HEK293 (cell line): ENCODE measurements around the gene PRMT7.

ENCODE experiments used
- CTCF ChIA-PET: fragments of 350-600 bp; formaldehyde crosslinking; extraction: SDS; loops from one replicate; lab custom pipeline; 2021; ENCODE audit warnings: antibody characterized with exemption; lab: Yijun Ruan, JAX
- POLR2A ChIA-PET: fragments of 300-600 bp; formaldehyde crosslinking; extraction: SDS; loops from one replicate; lab custom pipeline; 2020; ENCODE audit warnings: antibody characterized with exemption, inconsistent platforms; lab: Yijun Ruan, JAX
- H3K27ac ChIP-seq: fragments of 200-500 bp; sonication (Bioruptor generic); 2 replicates; pipeline ENCODE4 v1.5.1; 2014; ENCODE audit warnings: low read depth, low read length, control low read depth, inconsistent platforms; ENCODE audit errors: extremely low read depth
- H3K36me3 ChIP-seq, 2 experiments: fragments of 200-500 bp in 1 of 2; sonication (Bioruptor generic) in 1 of 2; 1 replicate in 1 of 2; 2 replicates in 1 of 2; pipeline ENCODE4 v1.5.1; 2014 to 2017; ENCODE audit warnings: inconsistent platforms in 2 of 2, low read length in 2 of 2; ENCODE audit not compliant: control insufficient read depth in 2 of 2, insufficient read depth in 1 of 2
- H3K4me1 ChIP-seq: fragments of 200-500 bp; sonication (Bioruptor generic); 2 replicates; pipeline ENCODE4 v1.5.1; 2014; ENCODE audit warnings: mild to moderate bottlenecking, low read length, inconsistent platforms; ENCODE audit not compliant: control insufficient read depth, insufficient read depth
- H3K4me3 ChIP-seq: 2 replicates; pipeline ENCODE4 v1.5.1; 2011; ENCODE audit warnings: low read depth, mild to moderate bottlenecking, control low read depth, low read length, moderate library complexity
- H3K9me3 ChIP-seq: fragments of 200-500 bp; sonication (Bioruptor generic); 2 replicates; pipeline ENCODE4 v1.5.1; 2014; ENCODE audit warnings: low read depth, low read length, inconsistent platforms; ENCODE audit not compliant: control insufficient read depth, insufficient read depth
- BCL6B ChIP-seq: fragments of 450-650 bp; formaldehyde crosslinking; IDR thresholded peaks from 2 replicates; pipeline ENCODE4 v1.5.1; 2017; ENCODE audit warnings: missing biosample characterization, missing genetic modification characterization
- FEZF1 ChIP-seq: fragments of 450-650 bp; formaldehyde crosslinking; IDR thresholded peaks from 2 replicates; pipeline ENCODE4 v1.5.1; 2016; ENCODE audit warnings: missing biosample characterization, missing genetic modification characterization
- GLIS1 ChIP-seq: fragments of 450-650 bp; formaldehyde crosslinking; IDR thresholded peaks from 2 replicates; pipeline ENCODE4 v1.5.1; 2016; ENCODE audit warnings: missing biosample characterization, missing genetic modification characterization
- GLIS2 ChIP-seq: fragments of 450-650 bp; formaldehyde crosslinking; IDR thresholded peaks from 2 replicates; pipeline ENCODE4 v1.5.1; 2016; ENCODE audit warnings: missing biosample characterization, missing genetic modification characterization
- KLF17 ChIP-seq: fragments of 450-650 bp; formaldehyde crosslinking; IDR thresholded peaks from 2 replicates; pipeline ENCODE4 v1.5.1; 2016; ENCODE audit warnings: missing biosample characterization, missing genetic modification characterization
- SETDB1 ChIP-seq: IDR thresholded peaks from one replicate; pipeline ENCODE4 v1.6.1; 2017; ENCODE audit warnings: mild to moderate bottlenecking, low read length, moderate library complexity, mixed read lengths; ENCODE audit not compliant: insufficient read length
- ZNF48 ChIP-seq: fragments of 450-650 bp; formaldehyde crosslinking; IDR thresholded peaks from 2 replicates; pipeline ENCODE4 v1.5.1; 2016; ENCODE audit warnings: missing biosample characterization, missing genetic modification characterization
- ZNF76 ChIP-seq: fragments of 450-650 bp; formaldehyde crosslinking; IDR thresholded peaks from 2 replicates; pipeline ENCODE4; 2016; ENCODE audit warnings: low read depth, missing biosample characterization, missing genetic modification characterization, borderline replicate concordance
- ZSCAN16 ChIP-seq: fragments of 450-650 bp; formaldehyde crosslinking; IDR thresholded peaks from 2 replicates; pipeline ENCODE4 v1.5.1; 2016; ENCODE audit warnings: missing biosample characterization, missing genetic modification characterization
- TF ChIP-seq, protein P1 (sequence below): fragments of 450-650 bp; formaldehyde crosslinking; IDR thresholded peaks from 2 replicates; pipeline ENCODE4 v1.5.1; 2016; ENCODE audit warnings: missing biosample characterization, missing genetic modification characterization, borderline replicate concordance
- TF ChIP-seq, protein P2 (sequence below): fragments of 450-650 bp; formaldehyde crosslinking; IDR thresholded peaks from 2 replicates; pipeline ENCODE4 v1.5.1; 2016; ENCODE audit warnings: missing biosample characterization, missing genetic modification characterization
- TF ChIP-seq, protein P3 (sequence below): fragments of 450-650 bp; formaldehyde crosslinking; IDR thresholded peaks from 2 replicates; pipeline ENCODE4 v1.5.1; 2016; ENCODE audit warnings: missing biosample characterization, missing genetic modification characterization
- TF ChIP-seq, protein P4 (sequence below): sonication (generic); formaldehyde crosslinking; IDR thresholded peaks from 2 replicates; pipeline ENCODE4 v1.8.1; 2022; ENCODE audit warnings: mild to moderate bottlenecking, moderate library complexity, missing genetic modification reagents
- TF ChIP-seq, protein P5 (sequence below): fragments of 450-650 bp; formaldehyde crosslinking; IDR thresholded peaks from 2 replicates; pipeline ENCODE4 v1.5.1; 2016; ENCODE audit warnings: missing biosample characterization, missing genetic modification characterization, borderline replicate concordance

The PRMT7 gene

GRCh38 chr16:68310774-68311511 lies at the start of gene PRMT7, which contains the start of gene SLC7A6OS (continued):
- TF ChIP-seq, protein P1, sequence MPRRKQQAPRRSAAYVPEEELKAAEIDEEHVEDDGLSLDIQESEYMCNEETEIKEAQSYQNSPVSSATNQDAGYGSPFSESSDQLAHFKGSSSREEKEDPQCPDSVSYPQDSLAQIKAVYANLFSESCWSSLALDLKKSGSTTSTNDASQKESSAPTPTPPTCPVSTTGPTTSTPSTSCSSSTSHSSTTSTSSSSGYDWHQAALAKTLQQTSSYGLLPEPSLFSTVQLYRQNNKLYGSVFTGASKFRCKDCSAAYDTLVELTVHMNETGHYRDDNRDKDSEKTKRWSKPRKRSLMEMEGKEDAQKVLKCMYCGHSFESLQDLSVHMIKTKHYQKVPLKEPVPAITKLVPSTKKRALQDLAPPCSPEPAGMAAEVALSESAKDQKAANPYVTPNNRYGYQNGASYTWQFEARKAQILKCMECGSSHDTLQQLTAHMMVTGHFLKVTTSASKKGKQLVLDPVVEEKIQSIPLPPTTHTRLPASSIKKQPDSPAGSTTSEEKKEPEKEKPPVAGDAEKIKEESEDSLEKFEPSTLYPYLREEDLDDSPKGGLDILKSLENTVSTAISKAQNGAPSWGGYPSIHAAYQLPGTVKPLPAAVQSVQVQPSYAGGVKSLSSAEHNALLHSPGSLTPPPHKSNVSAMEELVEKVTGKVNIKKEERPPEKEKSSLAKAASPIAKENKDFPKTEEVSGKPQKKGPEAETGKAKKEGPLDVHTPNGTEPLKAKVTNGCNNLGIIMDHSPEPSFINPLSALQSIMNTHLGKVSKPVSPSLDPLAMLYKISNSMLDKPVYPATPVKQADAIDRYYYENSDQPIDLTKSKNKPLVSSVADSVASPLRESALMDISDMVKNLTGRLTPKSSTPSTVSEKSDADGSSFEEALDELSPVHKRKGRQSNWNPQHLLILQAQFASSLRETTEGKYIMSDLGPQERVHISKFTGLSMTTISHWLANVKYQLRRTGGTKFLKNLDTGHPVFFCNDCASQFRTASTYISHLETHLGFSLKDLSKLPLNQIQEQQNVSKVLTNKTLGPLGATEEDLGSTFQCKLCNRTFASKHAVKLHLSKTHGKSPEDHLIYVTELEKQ (tag by site-specific recombination) = no peak
- no peak for TF ChIP-seq ZSCAN16 (tag by site-specific recombination)

GRCh38 chr16:68263559-68264127 lies 47.2 kb upstream of the PRMT7 start:
- Histone ChIP-seq H3K36me3 (peaks cover 0 to 17% of the 10 kb centered on the region in 2 experiments; a peak in 2 of 3 replicates), H3K27ac (peak overlapping the region; percentile 87; the same call in 1 of the 2 replicates), H3K9me3 (no peaks in the 10 kb centered on the region), H3K4me3 (peak overlapping the region; percentile 78), H3K4me1 (peaks cover 14% of the 10 kb centered on the region)
- ChIA-PET POLR2A (interaction anchor here (0.9 to 4.5 kb wide), 10 partner anchors 9 to 179 kb away, joined by 3 to 40 read pairs (median 6); partner anchors contain the start of genes NFATC3, PLA2G15, PRMT7 and SLC7A6OS), CTCF (interaction anchor here (0.5 to 8.2 kb wide), 26 partner anchors 9 to 1247 kb away, joined by 3 to 151 read pairs (median 5); partner anchors contain the start of genes NFATC3, PLA2G15, PRMT7 and SLC7A6OS)
- TF ChIP-seq, protein P2, sequence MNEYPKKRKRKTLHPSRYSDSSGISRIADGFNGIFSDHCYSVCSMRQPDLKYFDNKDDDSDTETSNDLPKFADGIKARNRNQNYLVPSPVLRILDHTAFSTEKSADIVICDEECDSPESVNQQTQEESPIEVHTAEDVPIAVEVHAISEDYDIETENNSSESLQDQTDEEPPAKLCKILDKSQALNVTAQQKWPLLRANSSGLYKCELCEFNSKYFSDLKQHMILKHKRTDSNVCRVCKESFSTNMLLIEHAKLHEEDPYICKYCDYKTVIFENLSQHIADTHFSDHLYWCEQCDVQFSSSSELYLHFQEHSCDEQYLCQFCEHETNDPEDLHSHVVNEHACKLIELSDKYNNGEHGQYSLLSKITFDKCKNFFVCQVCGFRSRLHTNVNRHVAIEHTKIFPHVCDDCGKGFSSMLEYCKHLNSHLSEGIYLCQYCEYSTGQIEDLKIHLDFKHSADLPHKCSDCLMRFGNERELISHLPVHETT (tag by site-specific recombination) = no peak
- TF ChIP-seq BCL6B (peak; percentile 56; the same call in 1 of the 2 replicates), ZNF76 (tag by site-specific recombination) (0 out of 2 replicates have a peak, but pooled peaks have one; percentile 16), FEZF1 (tag by site-specific recombination) (peak; percentile 50), GLIS2 (tag by site-specific recombination) (peak; percentile 77), ZNF48 (no peak), KLF17 (tag by site-specific recombination) (0 out of 2 replicates have a peak, but pooled peaks have one; percentile 36), GLIS1 (tag by site-specific recombination) (peak; percentile 67), SETDB1 (no peak)
- TF ChIP-seq, protein P3, sequence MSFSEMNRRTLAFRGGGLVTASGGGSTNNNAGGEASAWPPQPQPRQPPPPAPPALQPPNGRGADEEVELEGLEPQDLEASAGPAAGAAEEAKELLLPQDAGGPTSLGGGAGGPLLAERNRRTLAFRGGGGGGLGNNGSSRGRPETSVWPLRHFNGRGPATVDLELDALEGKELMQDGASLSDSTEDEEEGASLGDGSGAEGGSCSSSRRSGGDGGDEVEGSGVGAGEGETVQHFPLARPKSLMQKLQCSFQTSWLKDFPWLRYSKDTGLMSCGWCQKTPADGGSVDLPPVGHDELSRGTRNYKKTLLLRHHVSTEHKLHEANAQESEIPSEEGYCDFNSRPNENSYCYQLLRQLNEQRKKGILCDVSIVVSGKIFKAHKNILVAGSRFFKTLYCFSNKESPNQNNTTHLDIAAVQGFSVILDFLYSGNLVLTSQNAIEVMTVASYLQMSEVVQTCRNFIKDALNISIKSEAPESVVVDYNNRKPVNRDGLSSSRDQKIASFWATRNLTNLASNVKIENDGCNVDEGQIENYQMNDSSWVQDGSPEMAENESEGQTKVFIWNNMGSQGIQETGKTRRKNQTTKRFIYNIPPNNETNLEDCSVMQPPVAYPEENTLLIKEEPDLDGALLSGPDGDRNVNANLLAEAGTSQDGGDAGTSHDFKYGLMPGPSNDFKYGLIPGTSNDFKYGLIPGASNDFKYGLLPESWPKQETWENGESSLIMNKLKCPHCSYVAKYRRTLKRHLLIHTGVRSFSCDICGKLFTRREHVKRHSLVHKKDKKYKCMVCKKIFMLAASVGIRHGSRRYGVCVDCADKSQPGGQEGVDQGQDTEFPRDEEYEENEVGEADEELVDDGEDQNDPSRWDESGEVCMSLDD (tag by site-specific recombination) = peak; percentile 84
- TF ChIP-seq, protein P4, sequence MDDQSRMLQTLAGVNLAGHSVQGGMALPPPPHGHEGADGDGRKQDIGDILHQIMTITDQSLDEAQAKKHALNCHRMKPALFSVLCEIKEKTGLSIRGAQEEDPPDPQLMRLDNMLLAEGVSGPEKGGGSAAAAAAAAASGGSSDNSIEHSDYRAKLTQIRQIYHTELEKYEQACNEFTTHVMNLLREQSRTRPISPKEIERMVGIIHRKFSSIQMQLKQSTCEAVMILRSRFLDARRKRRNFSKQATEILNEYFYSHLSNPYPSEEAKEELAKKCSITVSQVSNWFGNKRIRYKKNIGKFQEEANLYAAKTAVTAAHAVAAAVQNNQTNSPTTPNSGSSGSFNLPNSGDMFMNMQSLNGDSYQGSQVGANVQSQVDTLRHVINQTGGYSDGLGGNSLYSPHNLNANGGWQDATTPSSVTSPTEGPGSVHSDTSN (CRISPR knock-in tag) = no peak
- TF ChIP-seq, protein P5, sequence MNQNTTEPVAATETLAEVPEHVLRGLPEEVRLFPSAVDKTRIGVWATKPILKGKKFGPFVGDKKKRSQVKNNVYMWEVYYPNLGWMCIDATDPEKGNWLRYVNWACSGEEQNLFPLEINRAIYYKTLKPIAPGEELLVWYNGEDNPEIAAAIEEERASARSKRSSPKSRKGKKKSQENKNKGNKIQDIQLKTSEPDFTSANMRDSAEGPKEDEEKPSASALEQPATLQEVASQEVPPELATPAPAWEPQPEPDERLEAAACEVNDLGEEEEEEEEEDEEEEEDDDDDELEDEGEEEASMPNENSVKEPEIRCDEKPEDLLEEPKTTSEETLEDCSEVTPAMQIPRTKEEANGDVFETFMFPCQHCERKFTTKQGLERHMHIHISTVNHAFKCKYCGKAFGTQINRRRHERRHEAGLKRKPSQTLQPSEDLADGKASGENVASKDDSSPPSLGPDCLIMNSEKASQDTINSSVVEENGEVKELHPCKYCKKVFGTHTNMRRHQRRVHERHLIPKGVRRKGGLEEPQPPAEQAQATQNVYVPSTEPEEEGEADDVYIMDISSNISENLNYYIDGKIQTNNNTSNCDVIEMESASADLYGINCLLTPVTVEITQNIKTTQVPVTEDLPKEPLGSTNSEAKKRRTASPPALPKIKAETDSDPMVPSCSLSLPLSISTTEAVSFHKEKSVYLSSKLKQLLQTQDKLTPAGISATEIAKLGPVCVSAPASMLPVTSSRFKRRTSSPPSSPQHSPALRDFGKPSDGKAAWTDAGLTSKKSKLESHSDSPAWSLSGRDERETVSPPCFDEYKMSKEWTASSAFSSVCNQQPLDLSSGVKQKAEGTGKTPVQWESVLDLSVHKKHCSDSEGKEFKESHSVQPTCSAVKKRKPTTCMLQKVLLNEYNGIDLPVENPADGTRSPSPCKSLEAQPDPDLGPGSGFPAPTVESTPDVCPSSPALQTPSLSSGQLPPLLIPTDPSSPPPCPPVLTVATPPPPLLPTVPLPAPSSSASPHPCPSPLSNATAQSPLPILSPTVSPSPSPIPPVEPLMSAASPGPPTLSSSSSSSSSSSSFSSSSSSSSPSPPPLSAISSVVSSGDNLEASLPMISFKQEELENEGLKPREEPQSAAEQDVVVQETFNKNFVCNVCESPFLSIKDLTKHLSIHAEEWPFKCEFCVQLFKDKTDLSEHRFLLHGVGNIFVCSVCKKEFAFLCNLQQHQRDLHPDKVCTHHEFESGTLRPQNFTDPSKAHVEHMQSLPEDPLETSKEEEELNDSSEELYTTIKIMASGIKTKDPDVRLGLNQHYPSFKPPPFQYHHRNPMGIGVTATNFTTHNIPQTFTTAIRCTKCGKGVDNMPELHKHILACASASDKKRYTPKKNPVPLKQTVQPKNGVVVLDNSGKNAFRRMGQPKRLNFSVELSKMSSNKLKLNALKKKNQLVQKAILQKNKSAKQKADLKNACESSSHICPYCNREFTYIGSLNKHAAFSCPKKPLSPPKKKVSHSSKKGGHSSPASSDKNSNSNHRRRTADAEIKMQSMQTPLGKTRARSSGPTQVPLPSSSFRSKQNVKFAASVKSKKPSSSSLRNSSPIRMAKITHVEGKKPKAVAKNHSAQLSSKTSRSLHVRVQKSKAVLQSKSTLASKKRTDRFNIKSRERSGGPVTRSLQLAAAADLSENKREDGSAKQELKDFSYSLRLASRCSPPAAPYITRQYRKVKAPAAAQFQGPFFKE (tag by site-specific recombination) = no peak
